IPS DF 19.7 (cell line): ENCODE measurements around the gene PARD6B.
"Not testable (repeated sequence)": the region's sequence is repeated elsewhere in the genome, so short reads cannot be mapped to it uniquely, and the experiment has no call there.

Experiments used
- DNase-seq: peaks from one replicate; pipeline ENCODE4 v3.0.0-alpha.2; 2013; ENCODE audit warnings: low read depth, low spot score

The PARD6B gene

GRCh38 chr20:50703651-50704438, 27.5 kb upstream of the PARD6B start:
- not testable (repeated sequence) for DNase-seq

- no peak for DNase-seq
Observed at GRCh38 chr20:50704514-50704913, 26.9 kb upstream of the PARD6B start.

GRCh38 chr20:50704971-50705370, 26.4 kb upstream of the PARD6B start:
- no peak for DNase-seq

- no peak for DNase-seq
Observed at GRCh38 chr20:50708845-50709635, 22.3 kb upstream of the PARD6B start.

- DNase-seq, result no peak
Observed at GRCh38 chr20:50709636-50709973, 21.8 kb upstream of the PARD6B start.

- no peak for DNase-seq
Observed at GRCh38 chr20:50710492-50711063, 20.8 kb upstream of the PARD6B start.

GRCh38 chr20:50711113-50711825, 20.1 kb upstream of the PARD6B start:
- DNase-seq, result no peak

- no peak for DNase-seq
Observed at GRCh38 chr20:50712771-50713656, 18.4 kb upstream of the PARD6B start.

GRCh38 chr20:50713657-50714101, 17.7 kb upstream of the PARD6B start:
- no peak for DNase-seq

- DNase-seq, result not testable (repeated sequence)
Observed at GRCh38 chr20:50714426-50714825, 17.0 kb upstream of the PARD6B start.

GRCh38 chr20:50715694-50716093, 15.7 kb upstream of the PARD6B start:
- no peak for DNase-seq

GRCh38 chr20:50716518-50716917, 14.9 kb upstream of the PARD6B start:
- no peak for DNase-seq

GRCh38 chr20:50717312-50717711, 14.1 kb upstream of the PARD6B start:
- DNase-seq, result no peak

- no peak for DNase-seq
Observed at GRCh38 chr20:50717974-50718761, 13.2 kb upstream of the PARD6B start.

- no peak for DNase-seq
Observed at GRCh38 chr20:50719328-50719727, 12.1 kb upstream of the PARD6B start.

GRCh38 chr20:50720026-50720425, 11.4 kb upstream of the PARD6B start:
- no peak for DNase-seq

GRCh38 chr20:50720582-50720981, 10.8 kb upstream of the PARD6B start:
- DNase-seq, result no peak

- no peak for DNase-seq
Observed at GRCh38 chr20:50721881-50722281, 9.5 kb upstream of the PARD6B start.

- DNase-seq, result no peak
Observed at GRCh38 chr20:50722424-50723155, 8.8 kb upstream of the PARD6B start.
